NT2/D1 (cell line): ENCODE data around the gene P2RY14.

Experiments
- SUZ12 ChIP-seq: IDR thresholded peaks from 2 replicates; pipeline ENCODE4 v1.6.1; 2011; ENCODE audit not compliant: insufficient read length, insufficient read depth; ENCODE audit errors: extremely low read depth
- ZNF274 ChIP-seq: IDR thresholded peaks from 2 replicates; pipeline ENCODE4 v1.6.1; 2011; ENCODE audit warnings: mild to moderate bottlenecking, low read depth, low read length

DNA sequence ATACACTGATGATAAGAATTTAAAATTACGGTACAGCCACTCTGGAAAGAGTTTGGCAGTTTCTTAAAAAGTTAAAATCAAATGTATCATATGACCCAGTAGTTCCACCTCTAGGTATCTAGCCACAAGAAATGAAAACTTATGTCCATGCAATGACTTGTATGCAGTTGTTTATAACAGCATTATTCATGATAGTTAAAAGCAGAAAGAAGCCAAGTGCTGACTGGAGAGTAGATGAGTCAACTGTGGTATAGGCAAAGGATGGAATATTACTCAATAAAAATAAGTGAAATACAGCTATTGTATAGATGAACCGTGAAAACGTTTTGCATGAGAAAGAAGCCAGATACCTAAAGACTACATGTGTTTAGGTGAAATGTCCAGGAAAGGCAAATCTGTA, 23.4 kb upstream of the P2RY14 start:
- TF ChIP-seq ZNF274 (no peak), SUZ12 (no peak)
